Measurements from ENCODE around the gene HRH1. TPM values are rescaled to one million over a fixed set of nuclear protein-coding genes. Genes with fewer than 3 reads are reported as not detected.

The HRH1 gene
- total RNA-seq, 2 experiments from 2014 or later, result 0.07 to 0.10 TPM

DNA sequence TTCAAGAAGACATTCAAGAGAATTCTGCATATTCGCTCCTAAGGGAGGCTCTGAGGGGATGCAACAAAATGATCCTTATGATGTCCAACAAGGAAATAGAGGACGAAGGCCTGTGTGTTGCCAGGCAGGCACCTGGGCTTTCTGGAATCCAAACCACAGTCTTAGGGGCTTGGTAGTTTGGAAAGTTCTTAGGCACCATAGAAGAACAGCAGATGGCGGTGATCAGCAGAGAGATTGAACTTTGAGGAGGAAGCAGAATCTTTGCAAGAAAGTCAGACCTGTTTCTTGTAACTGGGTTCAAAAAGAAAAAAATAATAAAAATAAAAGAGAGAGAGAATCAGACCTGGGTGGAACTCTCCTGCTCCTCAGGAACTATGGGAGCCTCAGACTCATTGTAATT, 106.2 kb downstream of the HRH1 start:
- CTCF ChIA-PET, result no interaction called here
- Mint-ChIP-seq H3K4me1 (ENCODE audit: low read depth) (no peaks in the 10 kb centered on the region), H3K27ac (no peak overlapping the region), H3K27me3 (ENCODE audit: low read depth) (no peaks in the 10 kb centered on the region), H3K4me3 (no peak overlapping the region), H3K36me3 (ENCODE audit: low read depth) (no peaks in the 10 kb centered on the region), H3K9me3 (no peaks in the 10 kb centered on the region)
- no peak for DNase-seq
- intact Hi-C loops (cut with micrococcal nuclease), result loop anchor here (1.0 kb wide), 1 partner anchor 75 kb away; no protein-coding TSS in a partner anchor

DNA sequence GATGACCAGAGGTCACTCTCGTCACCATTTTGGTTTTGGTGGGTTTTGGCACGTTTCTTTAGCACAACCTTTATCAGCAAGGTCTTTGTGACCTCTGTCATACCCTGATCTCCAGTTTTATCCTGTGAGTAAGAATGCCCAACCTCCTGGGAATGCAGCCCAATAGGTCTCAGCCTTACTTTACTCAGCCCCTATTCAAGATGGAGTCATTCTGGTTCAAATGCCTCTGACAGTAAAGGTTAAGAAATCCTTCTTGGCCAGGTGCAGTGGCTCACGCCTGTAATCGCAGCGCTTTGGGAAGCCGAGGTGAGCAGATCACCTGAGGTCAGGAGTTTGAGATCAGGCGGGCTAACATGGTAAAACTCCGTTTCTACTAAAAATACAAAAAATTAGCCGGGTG, 114.7 kb downstream of the HRH1 start:
- Mint-ChIP-seq H3K27me3 (ENCODE audit: low read depth) (no peaks in the 10 kb centered on the region), H3K9me3 (no peaks in the 10 kb centered on the region), H3K4me3 (no peak overlapping the region), H3K4me1 (ENCODE audit: low read depth) (peaks cover 15% of the 10 kb centered on the region), H3K27ac (no peak overlapping the region), H3K36me3 (ENCODE audit: low read depth) (peaks cover 2% of the 10 kb centered on the region)
- intact Hi-C loops (cut with micrococcal nuclease), result no loop called here
- CTCF ChIA-PET, result no interaction called here
- no peak for DNase-seq

DNA sequence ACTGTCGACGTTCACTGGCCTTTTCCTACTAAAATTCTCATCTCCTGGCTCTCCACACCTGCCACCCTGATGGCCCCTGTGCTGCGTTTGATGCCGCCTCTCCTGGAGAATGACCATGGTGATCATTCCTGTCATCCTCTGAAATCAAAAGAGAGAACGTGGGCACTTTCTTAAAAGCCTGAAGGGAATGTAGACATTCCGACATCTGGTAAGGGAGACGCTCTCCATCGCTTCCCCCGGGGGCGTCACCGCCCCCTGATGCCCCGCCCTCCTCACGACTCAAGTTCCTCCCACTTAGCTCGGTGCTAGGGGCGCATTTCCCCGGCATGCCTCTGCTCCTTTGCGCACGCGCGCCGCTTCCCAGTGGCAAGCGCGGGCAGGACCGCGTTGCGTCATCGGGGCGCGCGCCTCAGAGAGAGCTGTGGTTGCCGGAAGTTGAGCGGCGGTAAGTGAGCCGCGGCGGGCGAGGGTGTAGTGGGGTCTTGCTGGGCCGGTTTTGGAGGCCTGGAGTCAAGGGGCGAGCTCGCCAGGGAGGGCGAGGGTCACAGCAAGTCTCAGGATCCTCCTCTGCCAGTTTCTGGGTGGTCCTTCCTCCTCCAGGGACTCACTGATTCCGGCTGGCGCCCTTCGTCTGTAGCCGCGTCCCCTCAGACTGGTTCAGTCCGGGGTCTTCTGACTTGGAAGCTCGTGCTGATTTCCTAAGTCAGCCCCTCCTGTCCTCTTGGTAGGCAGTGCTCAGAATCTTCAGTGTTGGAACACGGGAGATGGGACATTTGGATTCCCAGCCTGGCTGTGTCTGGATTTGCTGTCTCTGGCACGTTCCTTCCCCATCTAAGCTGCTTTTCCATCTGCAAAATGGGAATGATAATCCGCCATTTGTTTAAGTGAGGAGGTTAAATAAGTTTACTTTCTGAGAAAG, 118.0 kb downstream of the HRH1 start, which contains the start of gene ATG7:
ATG7 (plus strand) TSS at position 412 of the 919 bp plus-strand sequence. CDS start 26,299 bp downstream, outside the sequence.
- Mint-ChIP-seq H3K27ac (peak within 1 kb of the TSS; percentile 93), H3K27me3 (ENCODE audit: low read depth) (no peaks in the 10 kb centered on the region), H3K4me3 (peak within 1 kb of the TSS; percentile 93), H3K9me3 (peaks cover 7% of the 10 kb centered on the region), H3K36me3 (ENCODE audit: low read depth) (peaks cover 21% of the 10 kb centered on the region), H3K4me1 (ENCODE audit: low read depth) (peaks cover 43% of the 10 kb centered on the region)
- CTCF ChIA-PET, result interaction anchor here (0.5 to 1.7 kb wide), 3 partner anchors 11 to 1085 kb away, joined by 3 to 4 read pairs (median 4); no protein-coding TSS in a partner anchor
- peak; percentile 97 for DNase-seq
- intact Hi-C loops (cut with micrococcal nuclease), result loop anchor here (1.0 to 5.0 kb wide), 6 partner anchors 19 to 1390 kb away; partner anchors contain the start of gene RAF1

DNA sequence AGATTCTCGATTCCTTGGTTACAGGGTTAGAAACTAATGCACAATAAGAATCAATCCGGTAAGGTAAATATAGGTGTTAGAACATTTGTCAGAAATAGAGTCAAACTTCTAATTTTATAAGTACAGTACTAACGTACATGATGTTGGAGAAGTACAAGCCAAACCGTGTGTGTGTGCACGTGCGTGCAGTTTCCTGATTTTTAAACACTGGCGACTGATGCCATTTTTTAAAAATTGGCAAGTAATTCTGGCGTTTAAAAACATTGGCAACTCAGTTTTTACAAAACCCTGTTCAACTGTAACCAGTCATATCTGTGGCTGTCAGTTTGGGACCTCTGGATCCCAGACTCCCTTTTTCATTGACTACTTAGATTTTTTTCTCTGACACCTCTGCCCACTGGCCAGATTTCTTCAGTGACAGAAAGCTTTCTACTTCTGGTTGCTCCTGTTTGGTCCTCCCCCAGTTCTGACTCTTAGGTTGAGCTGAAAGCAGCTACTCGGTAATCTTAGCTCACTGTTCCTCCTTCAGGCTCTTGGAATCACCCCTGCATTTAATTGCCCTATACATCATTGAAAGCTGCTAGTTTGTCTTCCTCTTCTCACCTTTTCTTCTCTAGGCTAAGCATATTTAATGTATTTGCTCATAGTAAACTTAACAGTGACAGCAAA, 118.7 kb downstream of the HRH1 start:
- no peak for DNase-seq
- H3K4me1 Mint-ChIP-seq (ENCODE audit: low read depth), result peaks cover 48% of the 10 kb centered on the region
- peak overlapping the region; percentile 93 for H3K27ac Mint-ChIP-seq
- intact Hi-C loops (cut with micrococcal nuclease), result loop anchor here (1.0 to 5.0 kb wide), 6 partner anchors 18 to 1389 kb away; partner anchors contain the start of gene RAF1
- peaks cover 25% of the 10 kb centered on the region for H3K36me3 Mint-ChIP-seq (ENCODE audit: low read depth)
- H3K9me3 Mint-ChIP-seq, result peaks cover 7% of the 10 kb centered on the region
- H3K27me3 Mint-ChIP-seq (ENCODE audit: low read depth), result no peaks in the 10 kb centered on the region
- CTCF ChIA-PET, result interaction anchor here (0.5 to 1.7 kb wide), 3 partner anchors 11 to 1086 kb away, joined by 3 to 4 read pairs (median 4); no protein-coding TSS in a partner anchor
- H3K4me3 Mint-ChIP-seq, result peak overlapping the region; percentile 93

DNA sequence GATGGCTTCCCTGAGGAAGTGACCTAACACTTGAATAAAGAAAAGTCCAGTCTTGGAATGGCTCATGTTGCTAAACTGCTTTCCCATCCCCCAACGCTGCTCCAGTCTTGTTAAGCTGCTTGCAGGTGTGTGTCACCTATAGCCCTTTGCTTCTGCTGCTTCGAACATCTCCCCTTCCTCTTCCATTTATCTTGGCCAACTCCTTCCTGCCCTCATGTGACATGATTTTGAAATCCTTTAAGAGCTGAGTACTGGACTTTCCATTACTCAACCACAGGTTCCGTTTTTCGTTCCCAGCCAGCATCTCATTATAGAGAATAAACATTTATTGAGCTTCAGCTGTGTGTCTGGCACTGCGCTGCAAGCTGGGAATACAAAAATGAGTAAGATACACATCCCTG, 119.6 kb downstream of the HRH1 start:
- intact Hi-C loops (cut with micrococcal nuclease), result loop anchor here (5.0 kb wide), 2 partner anchors 33 to 1388 kb away; partner anchors contain the start of gene RAF1
- H3K36me3 Mint-ChIP-seq (ENCODE audit: low read depth), result peaks cover 29% of the 10 kb centered on the region
- H3K27me3 Mint-ChIP-seq (ENCODE audit: low read depth), result no peaks in the 10 kb centered on the region
- H3K4me3 Mint-ChIP-seq, result peak overlapping the region; percentile 93
- peaks cover 7% of the 10 kb centered on the region for H3K9me3 Mint-ChIP-seq
- peaks cover 57% of the 10 kb centered on the region for H3K4me1 Mint-ChIP-seq (ENCODE audit: low read depth)
- no peak for DNase-seq
- H3K27ac Mint-ChIP-seq, result no peak overlapping the region
- CTCF ChIA-PET, result no interaction called here

DNA sequence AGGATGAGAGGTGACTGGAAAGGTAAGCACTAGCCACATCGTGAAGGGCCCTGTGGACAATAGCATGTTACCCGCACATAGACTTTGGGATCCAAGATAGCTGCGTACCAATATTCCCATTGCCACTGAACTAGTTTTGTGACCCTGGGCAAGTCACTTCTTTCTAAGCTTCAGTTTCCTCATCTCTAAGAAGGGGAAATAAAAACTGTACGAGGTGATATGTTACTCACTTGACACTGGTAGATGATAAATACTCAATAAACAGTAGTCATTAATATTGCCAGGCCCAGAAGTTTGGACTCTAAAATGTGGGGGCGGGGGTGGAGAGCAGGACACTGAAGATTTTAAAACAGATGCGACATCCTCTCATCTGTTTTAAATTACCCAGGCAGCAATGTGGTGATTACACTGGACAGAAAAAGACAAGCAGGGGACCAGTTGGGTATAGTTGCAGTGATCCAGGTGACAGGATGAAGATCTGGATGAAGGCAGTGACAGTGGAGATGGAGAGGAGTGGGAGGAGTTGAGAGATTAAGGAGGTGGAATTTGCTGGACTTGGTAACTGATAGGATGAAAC, 120.4 kb downstream of the HRH1 start:
- CTCF ChIA-PET, result no interaction called here
- H3K36me3 Mint-ChIP-seq (ENCODE audit: low read depth), result peaks cover 30% of the 10 kb centered on the region
- DNase-seq, result no peak
- H3K4me1 Mint-ChIP-seq (ENCODE audit: low read depth), result peaks cover 60% of the 10 kb centered on the region
- no peak overlapping the region for H3K4me3 Mint-ChIP-seq
- no peak overlapping the region for H3K27ac Mint-ChIP-seq
- H3K27me3 Mint-ChIP-seq (ENCODE audit: low read depth), result no peaks in the 10 kb centered on the region
- intact Hi-C loops (cut with micrococcal nuclease), result loop anchor here (5.0 kb wide), 2 partner anchors 33 to 1388 kb away; partner anchors contain the start of gene RAF1
- peaks cover 7% of the 10 kb centered on the region for H3K9me3 Mint-ChIP-seq

DNA sequence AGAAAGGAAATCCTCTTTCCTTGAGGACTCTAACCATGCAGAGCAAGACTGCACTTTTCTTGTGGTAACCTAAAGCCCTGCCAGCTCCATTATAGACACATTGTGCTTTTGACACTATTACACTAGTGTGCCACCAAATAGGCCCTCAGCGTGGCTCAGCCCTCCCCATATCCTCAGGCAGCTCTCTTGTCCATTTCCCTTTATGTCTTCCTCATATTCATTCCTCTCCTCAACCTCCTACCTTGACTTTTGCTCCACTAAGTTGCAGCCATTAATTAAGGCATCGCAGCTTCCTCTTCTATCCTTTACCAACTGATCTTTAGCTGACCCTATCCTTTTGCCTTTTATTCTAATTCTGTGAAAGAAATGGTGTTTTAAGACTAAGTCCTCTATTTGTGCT, 121.6 kb downstream of the HRH1 start:
- Mint-ChIP-seq H3K27me3 (ENCODE audit: low read depth) (no peaks in the 10 kb centered on the region), H3K4me3 (no peak overlapping the region), H3K27ac (no peak overlapping the region), H3K9me3 (peaks cover 7% of the 10 kb centered on the region), H3K4me1 (ENCODE audit: low read depth) (peaks cover 62% of the 10 kb centered on the region), H3K36me3 (ENCODE audit: low read depth) (peaks cover 33% of the 10 kb centered on the region)
- intact Hi-C loops (cut with micrococcal nuclease), result no loop called here
- no peak for DNase-seq
- CTCF ChIA-PET, result interaction anchor here (0.6 kb wide), 1 partner anchor 26 kb away, joined by 4 read pairs; no protein-coding TSS in a partner anchor

DNA sequence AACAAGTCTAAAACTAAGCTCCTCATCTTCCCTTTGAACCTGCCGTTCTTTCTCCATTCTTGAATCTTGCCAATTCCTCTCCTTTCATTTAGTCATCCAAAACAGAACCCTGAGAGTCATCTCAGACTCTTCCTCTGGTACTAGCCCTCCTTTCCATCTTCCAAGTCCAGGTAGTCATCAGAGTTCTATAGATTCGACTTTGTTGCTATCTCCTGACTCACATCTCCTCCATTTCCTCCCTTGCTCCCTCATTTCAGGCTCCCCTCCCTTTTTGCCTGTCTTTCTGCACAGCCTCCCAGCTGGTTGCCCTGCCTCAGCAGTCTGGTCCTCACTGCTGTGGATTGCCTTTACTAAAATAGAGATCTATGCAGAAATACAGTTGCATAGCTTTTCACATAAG, 122.6 kb downstream of the HRH1 start:
- no peak overlapping the region for H3K4me3 Mint-ChIP-seq
- peaks cover 60% of the 10 kb centered on the region for H3K4me1 Mint-ChIP-seq (ENCODE audit: low read depth)
- intact Hi-C loops (cut with micrococcal nuclease), result no loop called here
- no peak for DNase-seq
- H3K9me3 Mint-ChIP-seq, result peaks cover 7% of the 10 kb centered on the region
- H3K36me3 Mint-ChIP-seq (ENCODE audit: low read depth), result peaks cover 35% of the 10 kb centered on the region
- CTCF ChIA-PET, result no interaction called here
- no peaks in the 10 kb centered on the region for H3K27me3 Mint-ChIP-seq (ENCODE audit: low read depth)
- no peak overlapping the region for H3K27ac Mint-ChIP-seq

DNA sequence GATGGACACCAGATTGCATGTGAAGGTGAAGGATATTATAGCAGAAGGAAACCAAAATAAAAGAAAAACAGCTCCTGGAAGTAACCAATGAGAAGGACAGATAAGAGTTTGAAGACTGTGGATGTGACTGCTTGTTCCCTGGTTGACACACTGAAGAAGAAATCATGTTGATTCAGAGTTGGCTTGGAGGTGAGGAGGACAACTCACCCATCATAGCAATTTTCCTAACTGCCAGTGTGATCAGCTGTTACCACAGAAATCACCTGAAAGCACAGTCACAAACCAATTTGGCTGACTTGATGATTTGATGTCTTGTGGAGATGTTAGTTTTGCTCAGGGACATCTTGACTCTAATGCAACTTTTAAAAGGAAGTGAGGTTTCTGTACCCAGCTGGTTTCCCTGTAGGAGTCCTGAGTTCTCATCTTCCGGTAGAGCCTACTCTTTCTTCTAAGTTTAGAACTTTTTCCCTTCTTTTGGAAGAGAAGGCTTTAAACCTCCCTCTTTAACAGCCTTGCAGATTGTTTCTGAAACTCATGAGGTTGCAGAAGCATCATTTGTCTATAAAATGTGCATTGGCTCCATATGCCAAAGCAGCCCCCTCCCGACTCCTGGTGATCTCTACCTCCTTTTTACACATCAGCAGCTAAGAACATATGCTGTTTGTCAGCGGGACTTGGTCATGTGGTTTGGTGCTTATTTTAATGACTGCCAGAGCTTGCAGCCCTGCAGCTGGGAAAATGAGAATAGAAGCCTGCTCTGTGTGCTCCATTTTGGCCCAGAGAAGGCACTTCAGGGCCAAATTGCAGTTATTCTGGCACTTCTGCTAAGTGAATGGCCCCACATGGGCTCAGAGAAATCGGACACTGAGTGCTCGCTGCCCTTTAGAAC, 128.2 kb downstream of the HRH1 start:
- Mint-ChIP-seq H3K27me3 (ENCODE audit: low read depth) (no peaks in the 10 kb centered on the region), H3K9me3 (no peaks in the 10 kb centered on the region), H3K27ac (no peak overlapping the region), H3K4me1 (ENCODE audit: low read depth) (peaks cover 23% of the 10 kb centered on the region), H3K4me3 (no peak overlapping the region), H3K36me3 (ENCODE audit: low read depth) (peaks cover 28% of the 10 kb centered on the region)
- DNase-seq, result no peak
- intact Hi-C loops (cut with micrococcal nuclease), result no loop called here
- CTCF ChIA-PET, result interaction anchor here (1.1 kb wide), 1 partner anchor 9 kb away, joined by 3 read pairs; no protein-coding TSS in a partner anchor

DNA sequence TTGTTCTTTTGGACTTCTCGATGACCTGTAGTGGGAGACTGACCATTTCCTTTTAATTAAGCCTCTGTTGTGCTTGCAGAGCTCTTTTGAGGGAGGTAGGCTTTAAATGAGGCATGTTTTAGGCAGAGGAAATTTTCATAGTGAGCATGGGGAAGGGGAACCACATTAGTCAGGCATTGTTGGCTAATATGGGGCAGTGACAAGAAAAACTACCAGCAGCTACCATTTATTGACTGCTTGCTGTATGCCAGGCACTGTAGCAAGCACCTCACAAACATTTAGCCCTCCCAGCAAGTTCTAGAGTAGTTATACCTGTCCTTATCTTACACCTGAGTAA, 128.8 kb downstream of the HRH1 start:
- Mint-ChIP-seq H3K9me3 (no peaks in the 10 kb centered on the region), H3K4me1 (ENCODE audit: low read depth) (peaks cover 22% of the 10 kb centered on the region), H3K36me3 (ENCODE audit: low read depth) (peaks cover 27% of the 10 kb centered on the region), H3K4me3 (no peak overlapping the region), H3K27ac (no peak overlapping the region), H3K27me3 (ENCODE audit: low read depth) (no peaks in the 10 kb centered on the region)
- CTCF ChIA-PET, result interaction anchor here (0.9 kb wide), 1 partner anchor 11 kb away, joined by 4 read pairs; the partner anchor contains the start of gene ATG7
- intact Hi-C loops (cut with micrococcal nuclease), result no loop called here
- DNase-seq, result no peak

DNA sequence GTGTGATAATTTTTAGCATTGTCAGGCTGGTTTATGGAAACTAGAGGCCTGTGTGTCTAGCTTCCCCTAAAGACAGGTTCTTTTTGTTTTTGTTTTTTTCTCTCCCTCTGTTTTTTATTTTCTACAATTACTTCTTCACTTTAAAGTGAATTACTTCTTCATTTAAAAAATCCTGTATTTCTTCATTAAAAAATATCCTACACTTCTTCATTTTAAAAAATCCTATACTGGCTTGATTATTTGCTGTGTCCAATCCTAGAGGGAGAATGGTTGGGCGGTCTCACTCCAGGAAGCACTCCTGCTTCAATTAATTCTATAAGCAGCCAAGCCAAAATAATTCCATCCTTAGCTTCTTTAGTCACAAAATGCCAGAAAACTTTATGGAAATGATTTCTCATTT, 129.7 kb downstream of the HRH1 start:
- no peak overlapping the region for H3K4me3 Mint-ChIP-seq
- no peak for DNase-seq
- H3K27ac Mint-ChIP-seq, result no peak overlapping the region
- H3K9me3 Mint-ChIP-seq, result no peaks in the 10 kb centered on the region
- CTCF ChIA-PET, result interaction anchor here (0.9 kb wide), 1 partner anchor 12 kb away, joined by 4 read pairs; the partner anchor contains the start of gene ATG7
- no peaks in the 10 kb centered on the region for H3K27me3 Mint-ChIP-seq (ENCODE audit: low read depth)
- peaks cover 19% of the 10 kb centered on the region for H3K4me1 Mint-ChIP-seq (ENCODE audit: low read depth)
- intact Hi-C loops (cut with micrococcal nuclease), result no loop called here
- H3K36me3 Mint-ChIP-seq (ENCODE audit: low read depth), result peaks cover 27% of the 10 kb centered on the region
